Femur (tissue), 1 donor: ENCODE measurements around the gene SAAL1.
"Not testable (repeated sequence)": the region's sequence is repeated elsewhere in the genome, so short reads cannot be mapped to it uniquely, and the experiment has no call there.

Experiments
- DNase-seq: peaks from one replicate; pipeline ENCODE4 v3.0.0-alpha.2; 2017

Gene SAAL1, protein sequence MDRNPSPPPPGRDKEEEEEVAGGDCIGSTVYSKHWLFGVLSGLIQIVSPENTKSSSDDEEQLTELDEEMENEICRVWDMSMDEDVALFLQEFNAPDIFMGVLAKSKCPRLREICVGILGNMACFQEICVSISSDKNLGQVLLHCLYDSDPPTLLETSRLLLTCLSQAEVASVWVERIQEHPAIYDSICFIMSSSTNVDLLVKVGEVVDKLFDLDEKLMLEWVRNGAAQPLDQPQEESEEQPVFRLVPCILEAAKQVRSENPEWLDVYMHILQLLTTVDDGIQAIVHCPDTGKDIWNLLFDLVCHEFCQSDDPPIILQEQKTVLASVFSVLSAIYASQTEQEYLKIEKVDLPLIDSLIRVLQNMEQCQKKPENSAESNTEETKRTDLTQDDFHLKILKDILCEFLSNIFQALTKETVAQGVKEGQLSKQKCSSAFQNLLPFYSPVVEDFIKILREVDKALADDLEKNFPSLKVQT

DNA sequence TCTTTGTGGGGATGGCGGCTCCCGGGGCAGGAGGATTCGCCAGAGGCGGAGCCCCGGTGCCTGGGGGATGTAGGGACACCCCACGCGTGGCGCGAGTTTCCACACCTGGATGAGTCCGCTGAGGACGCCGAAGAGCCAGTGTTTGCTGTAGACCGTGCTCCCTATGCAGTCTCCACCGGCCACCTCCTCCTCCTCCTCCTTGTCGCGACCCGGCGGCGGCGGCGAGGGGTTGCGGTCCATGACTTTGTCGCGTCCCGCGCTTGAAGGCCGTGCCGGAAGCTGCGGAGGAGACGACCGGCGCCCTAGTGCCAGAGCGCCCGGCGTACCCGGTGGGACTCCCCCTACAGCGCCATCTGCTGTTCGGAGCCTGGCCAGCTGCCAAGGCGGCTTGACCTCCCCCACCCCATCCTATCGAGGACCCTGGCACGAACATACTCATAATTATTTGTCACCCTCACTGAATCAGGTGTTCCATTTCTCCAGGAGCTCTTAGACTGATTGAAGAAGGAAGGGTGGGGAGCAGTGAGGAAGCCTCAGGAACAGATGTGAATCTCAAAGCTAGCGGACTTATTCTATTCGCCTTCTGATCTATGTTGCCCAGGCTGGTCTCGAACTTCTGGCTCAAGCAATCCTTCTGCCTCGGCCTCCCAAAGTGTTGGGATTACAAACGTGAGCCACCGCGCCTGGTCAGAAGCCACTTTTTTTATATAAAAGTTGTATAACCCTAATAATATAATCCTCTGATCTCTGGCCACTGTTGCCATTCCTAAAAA lies at the start of gene SAAL1:
Gene SAAL1, minus strand, starts transcription at position 281 of the 773 bp plus-strand sequence. Its CDS starts 41 bp downstream, at position 240.
- DNase-seq: peak; percentile 88

DNA sequence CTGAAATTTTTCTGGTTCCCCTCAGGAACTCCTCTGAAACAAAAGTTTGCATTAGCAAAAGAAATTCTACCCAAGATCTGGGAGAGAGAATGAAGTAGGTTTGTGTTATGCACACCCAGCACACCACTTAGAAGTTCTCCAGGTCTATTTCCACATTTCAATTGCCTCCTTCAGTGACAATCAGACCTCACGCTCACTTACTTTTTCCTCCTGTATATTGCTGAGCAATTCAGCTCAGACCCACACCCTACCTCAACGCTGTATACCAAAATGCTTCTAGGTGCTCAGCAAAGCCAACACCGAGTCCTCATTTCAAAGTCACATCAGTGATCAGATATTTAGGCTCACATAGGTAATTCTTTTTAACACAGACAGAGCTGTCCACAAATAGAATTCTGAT lies 45.7 kb upstream of the SAAL1 start:
- no peak for DNase-seq

DNA sequence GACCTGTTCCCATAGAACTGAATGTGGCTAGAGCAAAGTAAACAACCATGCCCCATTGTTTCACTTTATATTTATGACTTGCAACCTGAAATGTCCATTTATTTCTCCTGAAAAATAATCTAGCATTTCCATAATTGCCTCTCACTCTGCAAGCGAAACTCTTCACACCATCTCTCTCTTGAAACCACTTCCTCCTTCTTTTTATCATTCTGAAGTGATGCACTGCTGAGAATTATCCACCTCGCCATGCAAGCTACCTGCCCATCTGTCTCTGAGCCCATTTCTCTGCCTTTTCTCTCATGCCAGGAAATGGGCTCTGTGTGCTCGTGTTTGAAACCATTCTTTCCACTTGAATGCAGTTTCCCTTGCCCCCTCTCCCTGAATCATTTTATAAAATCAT lies 40.0 kb upstream of the SAAL1 start:
- no peak for DNase-seq

DNA sequence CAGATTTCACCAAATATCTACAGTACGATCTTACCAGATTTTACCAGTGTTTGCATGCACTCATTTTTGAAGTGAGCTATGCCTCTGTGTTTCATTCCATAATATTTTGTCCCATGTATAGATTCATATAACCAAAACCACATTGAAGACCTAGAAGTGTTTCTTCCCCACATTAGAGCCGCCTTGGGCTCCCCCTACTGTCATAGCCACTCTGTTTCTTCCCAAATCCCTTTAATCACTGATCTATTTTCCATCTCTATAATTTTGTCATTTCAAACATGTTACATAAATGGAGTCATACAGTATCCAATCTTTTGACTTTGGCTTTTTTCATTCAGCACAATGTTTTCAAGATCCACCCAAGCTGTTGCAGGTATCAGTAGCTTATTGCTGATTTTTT lies 39.1 kb upstream of the SAAL1 start:
- no peak for DNase-seq

DNA sequence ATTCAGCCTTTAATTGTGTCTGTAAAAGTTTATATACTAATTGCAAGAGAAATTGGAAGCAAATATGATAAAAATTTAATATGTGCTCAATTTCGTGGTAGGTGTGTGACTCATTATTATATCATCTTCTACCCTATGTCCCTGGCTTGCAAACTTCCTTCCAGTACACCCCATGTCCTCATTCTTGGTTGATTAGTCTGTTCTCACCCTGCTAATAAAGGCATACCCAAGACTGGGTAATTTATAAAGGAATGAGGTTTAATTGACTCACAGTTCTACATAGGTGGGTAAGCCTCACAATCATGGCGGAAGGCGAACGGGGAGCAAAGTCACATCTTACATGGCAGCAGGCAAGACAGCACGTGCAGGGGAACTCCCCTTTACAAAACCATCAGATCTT lies 38.4 kb upstream of the SAAL1 start:
- DNase-seq: no peak

DNA sequence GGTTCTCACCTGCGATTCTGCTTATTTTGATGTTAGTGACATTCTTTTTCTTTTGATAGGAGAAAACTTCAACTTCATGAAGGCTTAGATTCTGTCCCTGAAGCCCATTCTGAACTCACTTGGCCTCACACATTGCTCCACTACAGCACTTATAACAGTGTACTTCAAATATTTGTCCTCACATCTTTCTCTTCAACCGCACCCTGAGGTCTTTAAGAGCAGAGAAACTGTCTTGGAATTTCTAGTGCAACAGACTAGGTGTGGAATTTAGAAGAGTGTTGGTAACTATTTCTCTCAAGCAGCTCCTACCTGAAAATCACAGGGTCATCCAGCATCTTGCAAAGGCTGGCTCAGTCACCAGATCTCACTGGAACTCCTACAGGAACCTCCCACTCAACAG lies 34.3 kb upstream of the SAAL1 start:
- no peak for DNase-seq

DNA sequence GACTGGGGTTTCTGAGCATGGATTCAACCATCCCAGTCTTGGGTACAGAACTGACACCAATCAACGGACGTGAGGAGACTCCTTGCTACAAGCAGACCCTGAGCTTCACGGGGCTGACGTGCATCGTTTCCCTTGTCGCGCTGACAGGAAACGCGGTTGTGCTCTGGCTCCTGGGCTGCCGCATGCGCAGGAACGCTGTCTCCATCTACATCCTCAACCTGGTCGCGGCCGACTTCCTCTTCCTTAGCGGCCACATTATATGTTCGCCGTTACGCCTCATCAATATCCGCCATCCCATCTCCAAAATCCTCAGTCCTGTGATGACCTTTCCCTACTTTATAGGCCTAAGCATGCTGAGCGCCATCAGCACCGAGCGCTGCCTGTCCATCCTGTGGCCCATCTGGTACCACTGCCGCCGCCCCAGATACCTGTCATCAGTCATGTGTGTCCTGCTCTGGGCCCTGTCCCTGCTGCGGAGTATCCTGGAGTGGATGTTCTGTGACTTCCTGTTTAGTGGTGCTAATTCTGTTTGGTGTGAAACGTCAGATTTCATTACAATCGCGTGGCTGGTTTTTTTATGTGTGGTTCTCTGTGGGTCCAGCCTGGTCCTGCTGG lies 31.4 kb upstream of the SAAL1 start:
- no peak for DNase-seq

DNA sequence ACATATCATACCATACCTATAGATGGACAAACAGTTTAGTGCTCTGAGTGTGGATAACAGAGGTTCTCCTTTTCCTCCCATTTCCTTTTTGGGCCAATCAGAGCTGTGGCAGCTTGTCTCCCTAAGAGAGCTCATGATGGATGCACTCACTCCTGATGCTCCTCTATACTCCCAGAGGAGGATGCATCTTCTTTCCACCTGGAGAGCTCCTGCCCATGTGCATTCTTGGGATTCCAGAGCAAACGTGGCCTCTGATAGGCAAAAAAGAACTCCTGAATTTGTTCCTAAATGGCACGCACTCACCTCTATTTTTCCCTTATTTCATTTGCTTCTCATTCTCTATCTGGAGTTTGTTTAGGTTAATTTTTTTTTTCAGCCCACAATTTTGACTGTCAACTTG lies 29.4 kb upstream of the SAAL1 start:
- DNase-seq: no peak

DNA sequence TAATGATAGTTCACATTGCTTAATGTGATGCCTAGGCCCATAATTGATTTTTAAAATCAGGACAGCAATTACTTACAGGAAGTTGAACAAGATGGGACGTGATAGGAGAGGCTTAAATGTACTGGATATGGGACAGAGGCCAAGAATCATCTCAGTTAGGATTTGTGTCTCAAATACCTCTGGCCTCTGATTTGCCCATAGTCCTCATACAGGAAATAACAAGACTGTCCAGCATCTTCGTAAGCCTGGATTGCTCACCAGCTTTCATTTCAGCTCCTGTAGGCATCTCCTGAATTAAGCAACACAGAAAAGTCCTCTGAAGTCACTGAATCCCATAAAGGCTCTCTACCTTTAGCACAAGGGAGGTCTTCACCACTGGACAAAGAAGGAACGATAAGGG lies 26.5 kb upstream of the SAAL1 start, which contains the start of gene MRGPRX3:
Gene MRGPRX3, plus strand, starts transcription at position 231 of the 400 bp plus-strand sequence. CDS start 4,632 bp downstream, outside the sequence.
- no peak for DNase-seq

DNA sequence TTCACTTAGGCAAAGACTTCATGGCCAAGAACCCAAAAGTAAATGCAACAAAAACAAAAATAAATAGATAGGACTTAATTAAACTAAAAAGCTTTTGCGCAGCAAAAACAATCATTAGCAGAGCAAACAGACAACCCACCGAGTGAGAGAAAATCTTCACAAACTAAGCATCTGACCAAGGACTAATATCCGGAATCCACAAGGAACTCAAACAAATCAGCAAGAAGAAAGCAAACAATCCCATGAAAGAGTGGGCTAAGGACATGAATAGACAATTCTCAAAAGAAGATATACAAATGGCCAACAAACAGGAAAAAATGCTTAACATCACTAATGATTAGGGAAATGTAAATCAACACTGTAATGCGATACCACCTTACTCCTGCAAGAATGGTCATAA lies 25.2 kb upstream of the SAAL1 start:
- not testable (repeated sequence) for DNase-seq

DNA sequence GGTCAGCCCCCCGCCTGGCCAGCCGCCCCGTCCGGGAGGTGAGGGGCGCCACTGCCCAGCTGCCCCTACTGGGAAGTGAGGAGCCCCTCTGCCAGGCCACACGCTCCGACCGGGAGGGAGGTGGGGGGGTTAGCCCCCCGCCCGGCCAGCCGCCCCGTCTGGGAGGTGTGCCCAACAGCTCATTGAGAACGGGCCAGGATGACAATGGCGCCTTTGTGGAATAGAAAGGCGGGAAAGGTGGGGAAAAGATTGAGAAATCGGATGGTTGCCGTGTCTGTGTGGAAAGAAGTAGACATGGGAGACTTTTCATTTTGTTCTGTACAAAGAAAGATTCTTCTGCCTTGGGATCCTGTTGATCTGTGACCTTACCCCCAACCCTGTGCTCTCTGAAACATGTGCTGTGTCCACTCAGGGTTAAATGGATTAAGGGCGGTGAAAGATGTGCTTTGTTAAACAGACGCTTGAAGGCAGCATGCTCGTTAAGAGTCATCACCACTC lies 15.5 kb upstream of the SAAL1 start:
- DNase-seq: not testable (repeated sequence)

DNA sequence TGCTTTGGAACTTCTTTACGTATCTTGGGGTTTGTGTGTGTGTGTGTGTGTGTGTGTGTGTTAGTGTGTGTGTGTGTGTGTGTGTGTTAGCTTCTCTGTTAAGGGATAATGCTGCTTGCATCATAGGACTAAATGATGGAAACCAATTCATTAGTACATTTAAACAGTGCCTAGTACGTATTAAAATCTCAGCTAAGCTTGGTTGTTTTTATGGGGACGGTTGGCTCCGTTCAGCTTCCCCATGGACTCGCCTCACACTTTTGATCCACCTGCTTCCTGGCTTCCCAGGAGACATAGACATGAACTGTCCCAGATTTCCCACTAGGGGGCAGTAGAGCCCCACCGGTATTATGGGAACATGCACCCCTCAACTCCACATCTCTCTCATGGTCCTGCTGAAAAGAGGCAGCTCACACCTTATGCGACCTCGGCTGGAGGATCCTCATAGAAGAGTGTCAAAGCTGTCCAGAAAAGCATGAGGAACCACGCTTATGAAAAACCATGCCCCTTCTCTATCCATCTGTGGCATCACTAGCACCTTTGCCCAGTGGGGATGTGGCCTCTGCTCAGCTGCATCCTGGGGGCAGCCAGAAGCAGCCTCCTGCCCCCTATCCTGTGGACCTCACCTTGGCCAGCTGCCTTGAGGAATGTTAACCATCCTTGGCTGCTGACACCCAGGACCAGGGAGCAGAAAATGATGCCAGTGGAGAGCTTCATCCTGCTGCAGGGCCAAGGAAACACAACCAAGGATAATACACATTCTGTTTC lies 9.7 kb upstream of the SAAL1 start:
- DNase-seq: peak; percentile 53

DNA sequence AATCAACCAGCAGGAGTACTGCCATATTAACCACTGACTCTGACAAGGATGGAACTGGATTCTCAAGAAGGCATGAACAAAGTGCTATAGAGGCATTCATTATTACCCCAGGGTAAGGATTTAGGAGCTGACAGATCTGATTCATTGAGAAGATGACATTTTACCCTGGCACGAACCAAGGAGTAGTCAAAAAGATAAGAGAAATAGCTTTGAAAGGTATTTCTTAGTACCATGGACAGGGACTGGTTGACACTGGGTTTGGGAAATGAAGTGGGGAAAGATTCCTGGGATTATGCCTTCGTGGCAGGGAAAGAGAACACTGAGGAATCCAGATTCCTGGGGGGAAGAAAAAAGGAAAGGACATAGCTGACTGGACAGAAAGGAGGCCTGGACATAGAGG lies 5.1 kb upstream of the SAAL1 start:
- no peak for DNase-seq

DNA sequence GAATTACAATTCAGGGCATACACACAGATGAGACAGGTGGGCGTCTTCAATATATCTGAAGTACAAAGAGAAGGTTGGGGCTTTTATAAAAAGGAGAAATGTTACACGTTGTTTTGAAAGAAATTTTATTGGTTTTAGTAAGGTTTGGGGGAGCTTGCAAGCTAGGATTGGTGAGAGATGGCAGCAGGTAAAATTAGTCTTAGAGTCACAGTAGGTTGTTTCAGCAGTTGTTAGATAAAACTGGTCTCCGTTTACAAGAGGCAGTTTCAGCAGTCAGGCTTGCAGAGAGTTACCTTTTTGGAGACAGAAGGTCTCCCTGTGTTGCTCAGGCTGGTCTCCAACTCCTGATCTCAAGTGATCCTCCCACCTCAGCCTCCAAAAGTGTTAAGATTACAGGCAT lies 2.4 kb upstream of the SAAL1 start:
- DNase-seq: no peak

DNA sequence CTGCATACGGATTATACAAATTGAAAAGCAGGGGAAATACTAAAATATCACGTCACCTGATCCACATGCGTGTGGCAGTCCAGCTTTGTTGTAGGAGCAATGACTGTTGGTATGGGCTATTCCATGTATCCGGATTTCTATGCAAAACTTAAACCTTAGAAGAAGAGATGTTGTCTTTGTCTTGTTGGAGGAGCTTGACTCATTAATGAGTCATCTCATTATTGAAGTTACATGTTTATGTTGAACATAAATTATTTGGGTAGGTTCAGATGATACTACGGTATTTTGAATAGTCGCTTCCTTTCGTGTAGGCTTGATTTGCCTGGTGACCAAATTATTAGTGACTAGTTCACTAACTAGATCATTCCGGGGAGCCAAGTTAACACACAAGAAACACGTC lies 806 bp upstream of the SAAL1 start:
- no peak for DNase-seq

DNA sequence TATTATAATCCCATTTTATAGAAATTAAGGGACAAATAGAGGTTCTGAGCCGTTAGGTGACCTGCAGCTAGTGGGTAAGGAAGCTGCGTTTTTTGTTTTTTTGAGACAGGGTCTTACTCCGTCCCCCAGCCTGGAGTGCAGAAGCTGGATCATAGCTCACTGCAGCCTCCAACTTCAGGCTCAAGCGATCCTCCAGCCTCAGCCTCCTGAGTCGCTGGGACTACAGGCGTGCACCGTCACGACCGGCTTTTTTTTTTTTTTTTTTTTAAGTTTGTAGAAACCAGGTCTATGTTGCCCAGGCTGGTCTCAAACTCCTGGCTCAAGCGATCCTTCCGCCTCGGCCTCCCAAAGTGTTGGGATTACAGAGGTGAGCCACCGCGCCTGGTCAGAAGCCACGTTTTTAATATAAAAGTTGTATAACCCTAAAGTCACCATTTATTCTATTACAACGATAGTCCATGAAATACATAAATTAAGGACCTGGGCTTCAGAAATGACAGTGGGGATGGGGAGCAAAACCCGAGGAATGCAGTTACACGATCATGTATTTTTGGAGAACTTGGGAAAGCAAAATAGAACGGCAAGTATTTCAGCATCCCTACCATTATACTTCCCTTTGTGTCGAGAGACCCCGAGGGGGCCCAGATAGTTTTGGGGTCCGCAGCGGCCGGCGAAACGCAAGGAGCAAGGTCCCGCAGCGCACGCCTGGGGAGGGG lies 638 bp downstream of the SAAL1 start:
- DNase-seq: no peak

DNA sequence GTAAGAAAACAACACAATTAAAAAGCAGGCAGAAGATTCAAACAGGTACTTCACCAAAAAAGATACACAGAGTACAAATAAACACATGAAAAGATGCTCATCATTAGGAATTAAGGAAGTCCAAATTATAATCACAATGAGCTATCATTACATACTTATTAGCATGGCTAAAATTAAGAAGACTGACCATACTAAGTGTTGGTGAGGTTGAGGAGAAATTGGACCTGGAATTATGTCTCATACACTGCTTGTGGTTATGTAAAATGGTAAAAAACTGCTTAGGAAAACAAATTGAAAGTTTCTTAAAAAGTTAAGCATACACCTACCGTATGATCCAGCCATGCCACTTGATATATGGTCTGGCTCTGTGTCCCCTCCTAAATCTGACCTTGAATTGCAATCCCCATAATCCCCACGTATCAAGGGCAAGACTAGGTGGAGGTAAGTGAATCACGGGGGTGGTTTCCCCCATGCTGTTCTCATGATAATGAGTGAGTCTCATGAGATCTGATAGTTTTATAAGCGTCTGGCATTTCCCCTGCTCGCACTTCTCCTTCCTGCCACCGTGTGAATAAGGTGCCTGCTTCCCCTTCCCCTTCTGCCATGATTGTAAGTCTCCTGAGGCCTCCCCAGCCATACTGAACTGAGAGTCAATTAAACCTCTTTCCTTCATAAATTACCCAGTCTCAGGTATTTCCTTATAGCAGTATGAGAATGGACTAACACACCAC lies 4.8 kb downstream of the SAAL1 start:
- no peak for DNase-seq

DNA sequence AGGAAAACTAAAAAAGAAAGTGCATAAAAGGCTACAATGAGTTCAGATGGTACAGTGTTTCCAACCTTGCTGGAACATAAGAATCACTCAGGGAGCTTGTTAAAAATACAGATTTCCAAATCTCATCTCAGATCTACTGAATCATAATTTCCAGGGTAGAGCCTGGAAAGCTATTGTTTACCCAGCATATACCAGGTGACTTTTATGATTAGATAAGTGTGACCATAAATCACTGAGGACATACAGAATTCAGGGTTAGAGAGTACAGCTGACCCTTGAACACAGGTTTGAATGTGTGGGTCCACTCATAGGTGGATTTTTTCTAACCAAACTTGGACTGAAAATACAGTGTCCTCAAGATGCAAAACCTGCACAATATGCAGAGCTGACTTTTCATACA lies 11.9 kb downstream of the SAAL1 start:
- DNase-seq: no peak

DNA sequence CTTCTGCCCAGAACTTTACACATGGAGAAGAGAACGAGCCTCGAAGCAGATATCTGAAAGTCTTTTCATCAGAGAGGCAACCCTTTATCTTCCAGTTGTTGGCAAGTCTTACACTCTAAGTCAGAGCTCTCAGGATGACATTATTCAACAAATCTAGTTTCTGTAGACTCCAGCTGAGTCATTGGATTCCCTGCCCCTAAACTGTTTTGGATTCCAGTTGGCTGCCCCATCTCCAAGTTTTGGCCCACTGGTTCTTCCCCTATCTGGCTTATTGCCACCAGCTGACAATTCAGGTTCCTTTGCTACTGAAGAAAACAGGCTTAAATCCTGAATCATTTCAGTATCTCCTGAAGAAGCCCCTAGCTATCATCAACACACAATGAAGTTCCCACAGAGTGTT lies 14.2 kb downstream of the SAAL1 start:
- no peak for DNase-seq

DNA sequence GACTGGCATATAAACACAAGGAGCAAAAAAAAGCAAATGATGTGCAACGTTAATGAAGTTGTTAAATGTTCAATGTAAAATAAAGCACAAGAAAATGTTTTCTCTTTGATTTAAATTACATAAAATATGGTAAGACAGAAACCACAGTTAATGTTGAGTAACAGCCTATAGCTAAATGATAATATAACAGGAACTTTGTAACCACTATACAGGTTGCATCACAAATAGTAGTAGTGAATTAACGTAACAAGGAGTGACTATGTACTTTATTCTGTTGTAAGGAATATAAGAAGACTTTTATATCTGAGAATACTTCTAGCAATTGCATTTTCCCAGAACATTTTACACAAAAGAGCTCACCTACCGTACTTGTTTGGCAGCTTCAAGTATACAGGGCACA lies 16.9 kb downstream of the SAAL1 start:
- no peak for DNase-seq

DNA sequence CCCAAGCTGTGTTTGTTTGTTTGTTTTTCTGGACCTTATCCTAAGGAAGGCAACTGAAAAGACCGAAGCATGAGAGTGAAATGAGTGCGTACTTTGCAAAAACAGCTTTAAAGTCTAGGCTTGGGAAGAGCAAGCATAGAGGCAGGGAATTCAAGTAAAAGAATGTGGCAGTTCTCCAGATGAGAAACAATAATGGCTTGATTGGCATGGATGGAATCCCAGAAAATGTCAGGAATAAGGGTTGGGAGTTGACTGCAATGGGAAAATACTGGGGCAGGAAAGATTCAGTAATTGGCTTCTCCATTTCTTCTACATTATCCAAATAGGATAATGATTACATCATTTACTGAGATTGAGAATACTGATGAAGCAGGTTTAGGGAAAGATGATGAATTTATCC lies 17.5 kb downstream of the SAAL1 start:
- no peak for DNase-seq
